Measurements from ENCODE around the gene ERFE.

Gene ERFE

DNA sequence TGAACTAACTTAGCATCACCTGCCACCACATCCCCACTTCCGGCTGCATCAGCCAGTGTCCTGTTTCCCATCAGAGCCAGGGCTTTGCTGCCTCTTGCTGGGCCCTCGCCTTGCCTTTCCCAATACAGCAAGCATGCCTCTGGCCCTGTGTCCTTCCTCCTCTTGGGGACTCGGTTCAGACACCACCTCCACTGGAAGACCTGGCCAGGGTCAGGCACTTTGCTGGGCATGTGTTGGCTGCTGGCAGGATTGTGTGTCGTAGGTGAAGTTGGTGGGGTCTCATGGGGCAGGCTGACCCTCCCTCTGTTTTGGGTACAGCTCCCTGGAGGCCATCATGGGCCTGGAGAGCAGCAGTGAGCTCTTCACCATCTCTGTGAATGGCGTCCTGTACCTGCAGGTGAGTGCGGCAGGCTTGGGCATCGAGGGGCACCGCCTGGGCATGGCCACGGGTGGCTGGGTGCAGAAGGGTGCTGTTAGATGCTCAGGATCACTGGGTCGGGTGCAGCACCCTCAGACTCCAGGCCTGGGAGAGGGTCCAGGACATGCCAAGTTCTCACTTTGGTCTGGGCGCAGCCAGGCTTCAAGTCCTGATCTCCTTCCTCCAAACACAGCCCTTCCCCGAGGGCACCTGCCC lies 6.6 kb downstream of the ERFE start:
- H3K9ac ChIP-seq (ENCODE audit: low read length), result no peak overlapping the region
- no peak overlapping the region for H3K27ac ChIP-seq (ENCODE audit: low read length)
- no peaks in the 10 kb centered on the region for H3K27me3 ChIP-seq (replicated peaks; ENCODE audit: insufficient read depth, low read length)
- H3K4me2 ChIP-seq (ENCODE audit: low read depth, low read length), result no peak overlapping the region
- no peak overlapping the region for H3K4me3 ChIP-seq (ENCODE audit: low read length)
- no peak for DNase-seq
- no peaks in the 10 kb centered on the region for H4K20me1 ChIP-seq (ENCODE audit: insufficient read depth, low read length)
- H3K4me1 ChIP-seq (ENCODE audit: low read length), result no peaks in the 10 kb centered on the region
- no peaks in the 10 kb centered on the region for H3K79me2 ChIP-seq (ENCODE audit: low read length)
- no peaks in the 10 kb centered on the region for H3K9me2 ChIP-seq (replicated peaks; ENCODE audit: insufficient read depth, low read length)
- TF ChIP-seq, protein P1, sequence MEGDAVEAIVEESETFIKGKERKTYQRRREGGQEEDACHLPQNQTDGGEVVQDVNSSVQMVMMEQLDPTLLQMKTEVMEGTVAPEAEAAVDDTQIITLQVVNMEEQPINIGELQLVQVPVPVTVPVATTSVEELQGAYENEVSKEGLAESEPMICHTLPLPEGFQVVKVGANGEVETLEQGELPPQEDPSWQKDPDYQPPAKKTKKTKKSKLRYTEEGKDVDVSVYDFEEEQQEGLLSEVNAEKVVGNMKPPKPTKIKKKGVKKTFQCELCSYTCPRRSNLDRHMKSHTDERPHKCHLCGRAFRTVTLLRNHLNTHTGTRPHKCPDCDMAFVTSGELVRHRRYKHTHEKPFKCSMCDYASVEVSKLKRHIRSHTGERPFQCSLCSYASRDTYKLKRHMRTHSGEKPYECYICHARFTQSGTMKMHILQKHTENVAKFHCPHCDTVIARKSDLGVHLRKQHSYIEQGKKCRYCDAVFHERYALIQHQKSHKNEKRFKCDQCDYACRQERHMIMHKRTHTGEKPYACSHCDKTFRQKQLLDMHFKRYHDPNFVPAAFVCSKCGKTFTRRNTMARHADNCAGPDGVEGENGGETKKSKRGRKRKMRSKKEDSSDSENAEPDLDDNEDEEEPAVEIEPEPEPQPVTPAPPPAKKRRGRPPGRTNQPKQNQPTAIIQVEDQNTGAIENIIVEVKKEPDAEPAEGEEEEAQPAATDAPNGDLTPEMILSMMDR (IDR thresholded peaks at IDR 0.05; ENCODE audit: low read length), result no peak
- TF ChIP-seq EZH2 (optimal IDR thresholded peaks at IDR 0.05; ENCODE audit: low read depth, low read length), result no peak
- TF ChIP-seq EZH2phosphoT487 (IDR thresholded peaks at IDR 0.05; ENCODE audit: low read length), result no peak
- no peaks in the 10 kb centered on the region for H3F3A ChIP-seq (ENCODE audit: insufficient read depth, low read length)
- H3K9me3 ChIP-seq (replicated peaks; ENCODE audit: insufficient read depth, low read length), result no peaks in the 10 kb centered on the region
- H2AFZ ChIP-seq (ENCODE audit: low read length), result no peak overlapping the region
- H3K36me3 ChIP-seq (replicated peaks; ENCODE audit: insufficient read depth, low read length), result no peaks in the 10 kb centered on the region

DNA sequence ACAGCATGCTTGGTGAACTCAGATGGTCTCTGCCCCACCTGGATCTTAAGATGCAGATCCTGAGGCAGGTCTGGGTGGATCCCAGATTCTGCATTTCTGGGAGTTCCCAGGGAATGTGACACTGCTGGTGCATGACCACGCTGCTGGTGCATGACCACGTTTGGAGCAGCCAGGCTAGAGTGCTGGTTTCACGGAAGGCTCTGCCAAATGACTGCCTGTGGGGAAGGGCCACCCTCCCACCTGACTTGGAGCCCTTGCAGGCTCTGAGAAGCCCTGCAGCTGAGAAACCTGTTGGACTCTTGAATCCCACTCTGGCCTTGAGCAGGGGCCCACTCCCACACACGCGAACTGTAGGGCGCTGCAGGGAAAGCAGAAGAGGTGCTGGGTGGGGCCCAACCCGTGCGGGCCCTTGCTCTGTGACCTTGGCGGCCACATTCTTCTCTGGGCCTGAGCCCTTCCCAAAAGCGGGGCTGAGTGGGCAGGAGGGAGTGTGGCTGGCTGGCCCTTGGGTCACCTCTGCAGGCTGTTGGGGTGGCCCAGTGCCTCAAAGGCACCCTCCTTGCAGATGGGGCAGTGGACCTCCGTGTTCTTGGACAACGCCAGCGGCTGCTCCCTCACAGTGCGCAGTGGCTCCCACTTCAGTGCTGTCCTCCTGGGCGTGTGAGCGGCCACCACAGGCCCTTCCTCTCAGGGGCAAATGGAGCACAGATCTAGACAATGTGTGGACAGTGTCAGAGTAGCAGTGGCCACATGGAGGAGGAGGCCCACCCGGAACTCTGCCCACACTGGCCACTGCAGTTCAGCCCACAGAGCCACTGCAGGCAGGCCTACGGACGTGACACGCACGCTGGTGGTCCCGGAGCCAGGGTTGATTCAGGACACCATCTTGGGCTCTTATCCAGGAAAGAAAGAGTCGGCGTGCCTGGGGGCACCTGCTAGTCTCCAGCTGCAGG lies 7.9 kb downstream of the ERFE start:
- no peak overlapping the region for H3K4me3 ChIP-seq (ENCODE audit: low read length)
- H3K9ac ChIP-seq (ENCODE audit: low read length), result no peak overlapping the region
- no peaks in the 10 kb centered on the region for H3K9me3 ChIP-seq (replicated peaks; ENCODE audit: insufficient read depth, low read length)
- H3K4me2 ChIP-seq (ENCODE audit: low read depth, low read length), result no peak overlapping the region
- no peaks in the 10 kb centered on the region for H4K20me1 ChIP-seq (ENCODE audit: insufficient read depth, low read length)
- no peak for DNase-seq
- H3K27me3 ChIP-seq (replicated peaks; ENCODE audit: insufficient read depth, low read length), result no peaks in the 10 kb centered on the region
- no peaks in the 10 kb centered on the region for H3K4me1 ChIP-seq (ENCODE audit: low read length)
- H2AFZ ChIP-seq (ENCODE audit: low read length), result no peak overlapping the region
- no peak overlapping the region for H3K27ac ChIP-seq (ENCODE audit: low read length)
- no peaks in the 10 kb centered on the region for H3K9me2 ChIP-seq (replicated peaks; ENCODE audit: insufficient read depth, low read length)
- no peaks in the 10 kb centered on the region for H3F3A ChIP-seq (ENCODE audit: insufficient read depth, low read length)
- no peak for TF ChIP-seq EZH2phosphoT487 (IDR thresholded peaks at IDR 0.05; ENCODE audit: low read length)
- no peak for TF ChIP-seq EZH2 (optimal IDR thresholded peaks at IDR 0.05; ENCODE audit: low read depth, low read length)
- TF ChIP-seq, protein P1 (IDR thresholded peaks at IDR 0.05; ENCODE audit: low read length), result no peak
- H3K36me3 ChIP-seq (replicated peaks; ENCODE audit: insufficient read depth, low read length), result no peaks in the 10 kb centered on the region
- no peaks in the 10 kb centered on the region for H3K79me2 ChIP-seq (ENCODE audit: low read length)

DNA sequence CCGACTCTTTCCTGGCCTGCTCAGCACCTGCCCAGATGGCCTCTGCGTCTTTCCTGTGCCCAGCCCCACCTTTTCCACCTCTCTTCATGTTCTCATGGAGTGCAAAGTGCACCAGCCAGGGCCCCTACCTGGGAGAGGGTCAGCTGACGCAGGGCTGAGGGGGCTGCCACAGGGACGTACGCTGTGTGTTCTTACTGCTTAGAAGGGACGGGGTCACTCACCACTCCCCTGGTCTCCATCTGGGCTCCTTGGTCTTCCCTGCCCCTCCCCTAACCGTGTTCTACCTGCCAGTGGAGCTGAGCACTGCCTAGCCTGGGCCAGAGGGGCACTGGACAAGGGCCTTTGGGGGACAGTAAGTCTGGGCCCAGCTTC lies 8.6 kb downstream of the ERFE start:
- DNase-seq, result no peak
- no peaks in the 10 kb centered on the region for H3K4me1 ChIP-seq (ENCODE audit: low read length)
- H3F3A ChIP-seq (ENCODE audit: insufficient read depth, low read length), result no peaks in the 10 kb centered on the region
- H3K27ac ChIP-seq (ENCODE audit: low read length), result no peak overlapping the region
- no peaks in the 10 kb centered on the region for H3K27me3 ChIP-seq (replicated peaks; ENCODE audit: insufficient read depth, low read length)
- no peaks in the 10 kb centered on the region for H3K9me3 ChIP-seq (replicated peaks; ENCODE audit: insufficient read depth, low read length)
- TF ChIP-seq, protein P1 (IDR thresholded peaks at IDR 0.05; ENCODE audit: low read length), result no peak
- TF ChIP-seq EZH2 (optimal IDR thresholded peaks at IDR 0.05; ENCODE audit: low read depth, low read length) (no peak), EZH2phosphoT487 (IDR thresholded peaks at IDR 0.05; ENCODE audit: low read length) (no peak)
- no peaks in the 10 kb centered on the region for H4K20me1 ChIP-seq (ENCODE audit: insufficient read depth, low read length)
- H3K4me3 ChIP-seq (ENCODE audit: low read length), result no peak overlapping the region
- H3K36me3 ChIP-seq (replicated peaks; ENCODE audit: insufficient read depth, low read length), result no peaks in the 10 kb centered on the region
- no peaks in the 10 kb centered on the region for H3K79me2 ChIP-seq (ENCODE audit: low read length)
- H3K9me2 ChIP-seq (replicated peaks; ENCODE audit: insufficient read depth, low read length), result no peaks in the 10 kb centered on the region
- no peak overlapping the region for H3K4me2 ChIP-seq (ENCODE audit: low read depth, low read length)
- no peak overlapping the region for H2AFZ ChIP-seq (ENCODE audit: low read length)
- no peak overlapping the region for H3K9ac ChIP-seq (ENCODE audit: low read length)
